ENCODE data around the gene OR51A2. TPM values are rescaled to one million over a fixed set of nuclear protein-coding genes. Genes with fewer than 3 reads are reported as not detected.

Gene OR51A2
- total and polyA plus RNA-seq, 2 of the 8 experiments (the other 6 are each of a cell fraction or from before 2014, with no cell fraction given), result not detected

GRCh38 chr11:4916581-4916980 lies 38.9 kb downstream of the OR51A2 start:
- Histone ChIP-seq H3K4me1 (replicated peaks in 1 of 4; ENCODE audit: control insufficient read depth in 3 of 4, insufficient read depth in 4 of 4, low read length in 3 of 4) (no peaks in the 10 kb centered on the region), H3K56ac (replicated peaks; ENCODE audit: insufficient read length, low read depth, low read length) (no peak overlapping the region), H3K14ac (ENCODE audit: insufficient read length) (no peak overlapping the region), H3K27me3 (replicated peaks in 1 of 4; ENCODE audit: control insufficient read depth in 3 of 4, extremely low read depth in 1 of 4, insufficient read depth in 3 of 4, low read length in 3 of 4) (no peaks in the 10 kb centered on the region), H2BK20ac (ENCODE audit: low read length) (no peak overlapping the region), H3K4me3 (ENCODE audit: extremely low read depth in 1 of 4, insufficient read depth in 2 of 4, low read depth in 3 of 4, low read length in 4 of 4) (no peak overlapping the region), H3K23ac (ENCODE audit: insufficient read length) (no peak overlapping the region), H4K8ac (ENCODE audit: extremely low read depth, insufficient read depth, low read length) (no peak overlapping the region), H2AK5ac (ENCODE audit: low read depth, low read length) (no peak overlapping the region), H4K5ac (ENCODE audit: insufficient read length, low read depth, low read length) (no peak overlapping the region), H2BK12ac (ENCODE audit: low read depth, low read length) (no peak overlapping the region), H4K91ac (replicated peaks; ENCODE audit: insufficient read length, low read length) (no peak overlapping the region), H3K79me2 (ENCODE audit: control insufficient read depth in 1 of 2, insufficient read depth in 2 of 2, low read length in 2 of 2) (no peaks in the 10 kb centered on the region), H3K27ac (ENCODE audit: low read depth, low read length) (no peak overlapping the region), H2BK120ac (replicated peaks; ENCODE audit: low read depth, low read length) (no peak overlapping the region), H3K36me3 (ENCODE audit: control insufficient read depth in 2 of 4, insufficient read depth in 4 of 4, low read length in 3 of 4) (no peaks in the 10 kb centered on the region), H2BK5ac (ENCODE audit: low read depth, low read length) (no peak overlapping the region), H3K18ac (ENCODE audit: extremely low read depth, low read length) (no peak overlapping the region), H3K9ac (replicated peaks in 1 of 4; ENCODE audit: extremely low read depth in 1 of 4, low read depth in 3 of 4, low read length in 3 of 4) (no peak overlapping the region), H3K23me2 (ENCODE audit: low read depth, low read length) (no peaks in the 10 kb centered on the region; the same call in 1 of the 2 replicates), H3K79me1 (ENCODE audit: low read depth, low read length) (no peaks in the 10 kb centered on the region), H4K20me1 (replicated peaks in 1 of 2; ENCODE audit: control insufficient read depth in 1 of 2, insufficient read depth in 2 of 2, low read length in 2 of 2) (peaks cover 0 to 2% of the 10 kb centered on the region in 2 experiments), H3K4ac (replicated peaks; ENCODE audit: insufficient read length, low read depth, low read length) (no peak overlapping the region), H3K9me3 (ENCODE audit: insufficient read depth in 2 of 2, low read depth in 1 of 2, low read length in 1 of 2) (no peaks in the 10 kb centered on the region), H3K4me2 (ENCODE audit: insufficient read depth in 1 of 2, low read depth in 2 of 2, low read length in 2 of 2) (no peak overlapping the region), H2AFZ (ENCODE audit: low read length) (no peak overlapping the region), H2BK15ac (ENCODE audit: low read length) (no peak overlapping the region)
- ChIA-PET POLR2A (ENCODE audit: partially characterized antibody) (no interaction called here), CTCF (ENCODE audit: partially characterized antibody) (interaction anchor here (1.3 to 1.6 kb wide), 3 partner anchors 12 to 279 kb away, joined by 3 read pairs; partner anchors contain the start of gene OR51D1)
- DNase-seq (ENCODE audit: low read depth in 1 of 2, low spot score in 2 of 2) (no peak), FAIRE-seq (no peak)
- TF ChIP-seq TAF7 (optimal IDR thresholded peaks at IDR 0.05; ENCODE audit: borderline replicate concordance, low read depth, low read length) (no peak), RAD21 (IDR thresholded peaks at IDR 0.05 in 1 of 2, conservative IDR thresholded peaks at IDR 0.05 in 1 of 2; ENCODE audit: low read depth in 2 of 2, low read length in 2 of 2) (no peak), CEBPB (IDR thresholded peaks at IDR 0.05; ENCODE audit: low read depth, low read length) (no peak), TAF1 (IDR thresholded peaks at IDR 0.05; ENCODE audit: low read depth, low read length) (no peak), PHF8 (conservative IDR thresholded peaks at IDR 0.05; ENCODE audit: low read depth, low read length) (no peak), BACH1 (IDR thresholded peaks at IDR 0.05; ENCODE audit: low read length) (no peak), USF2 (IDR thresholded peaks at IDR 0.05; ENCODE audit: low read length) (no peak), RNF2 (IDR thresholded peaks at IDR 0.05; ENCODE audit: borderline replicate concordance, low read depth, low read length, missing control alignments, poor library complexity, severe bottlenecking) (no peak), NRF1 (IDR thresholded peaks at IDR 0.05; ENCODE audit: low read depth, low read length) (no peak), BRCA1 (IDR thresholded peaks at IDR 0.05; ENCODE audit: low read depth, low read length) (no peak), EP300 (IDR thresholded peaks at IDR 0.05; ENCODE audit: borderline replicate concordance in 1 of 2, low read depth in 2 of 2, low read length in 2 of 2) (no peak), CREB1 (IDR thresholded peaks at IDR 0.05) (no peak), EZH2 (IDR thresholded peaks at IDR 0.05; ENCODE audit: low read depth, low read length, severe bottlenecking) (no peak), YY1 (IDR thresholded peaks at IDR 0.05; ENCODE audit: low read depth, low read length) (no peak)
